ENCODE results near the gene SELPLG.

Gene SELPLG

GRCh38 chr12:108599948-108600701, 33.6 kb downstream of the SELPLG start:
- no peak for TF ChIP-seq GATA2 (IDR thresholded peaks at IDR 0.05; ENCODE audit: low read depth, low read length)
- no peak for TF ChIP-seq GATA3 (IDR thresholded peaks at IDR 0.05; ENCODE audit: low read depth, low read length)

GRCh38 chr12:108599541-108599940, 34.2 kb downstream of the SELPLG start:
- TF ChIP-seq GATA3 (IDR thresholded peaks at IDR 0.05; ENCODE audit: low read depth, low read length) = no peak
- no peak for TF ChIP-seq GATA2 (IDR thresholded peaks at IDR 0.05; ENCODE audit: low read depth, low read length)

GRCh38 chr12:108598553-108599250, 35.0 kb downstream of the SELPLG start:
- no peak for TF ChIP-seq GATA2 (IDR thresholded peaks at IDR 0.05; ENCODE audit: low read depth, low read length)
- no peak for TF ChIP-seq GATA3 (IDR thresholded peaks at IDR 0.05; ENCODE audit: low read depth, low read length)

DNA sequence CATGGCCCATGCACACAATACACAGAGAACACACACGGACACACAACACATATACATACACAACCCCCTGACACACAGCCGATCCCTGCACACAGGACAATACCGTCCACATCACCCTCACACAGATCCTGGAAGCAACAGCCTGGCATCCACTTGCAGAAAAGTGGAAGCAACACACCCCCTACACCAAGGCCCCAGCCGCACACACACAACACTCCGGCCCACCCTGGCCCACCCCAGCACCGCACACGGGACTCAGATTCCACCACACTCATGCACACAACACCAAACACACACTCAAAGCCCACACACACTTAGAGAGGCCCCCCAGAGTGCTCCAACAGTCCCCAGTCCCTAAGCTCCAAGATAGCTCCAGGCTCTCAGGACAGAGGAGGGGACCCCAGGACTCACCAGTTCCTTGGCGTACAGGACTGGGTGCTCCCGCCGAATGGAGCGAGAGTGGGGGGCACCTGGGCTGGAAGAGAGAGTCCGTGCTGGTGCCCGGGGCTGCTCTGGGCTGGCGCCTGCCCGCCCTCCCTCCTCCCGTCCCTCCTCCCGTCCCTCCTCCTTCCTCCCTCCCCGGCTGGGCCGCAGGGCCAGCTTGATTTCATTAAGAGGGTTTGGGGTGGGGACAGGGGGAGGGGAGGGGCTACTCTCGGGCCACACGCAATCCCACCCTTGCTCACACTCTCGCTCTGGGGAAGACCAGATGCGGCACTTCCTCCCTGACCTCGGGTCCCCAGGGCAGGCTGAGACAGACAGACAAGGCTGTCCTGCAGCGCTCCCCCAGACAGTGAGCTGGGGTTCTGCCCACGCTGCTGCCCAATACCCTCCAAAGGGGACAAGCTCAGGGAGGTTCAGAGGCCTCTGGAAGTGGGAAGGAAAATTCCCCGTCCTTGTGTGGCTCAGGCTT, 35.9 kb downstream of the SELPLG start, which contains the start of gene TMEM119:
TSS of gene TMEM119 (minus strand) at position 526 of the 913 bp plus-strand sequence. CDS start 5,701 bp downstream, outside the sequence.
- TF ChIP-seq GATA3 (IDR thresholded peaks at IDR 0.05; ENCODE audit: low read depth, low read length) (no peak), GATA2 (IDR thresholded peaks at IDR 0.05; ENCODE audit: low read depth, low read length) (no peak)

DNA sequence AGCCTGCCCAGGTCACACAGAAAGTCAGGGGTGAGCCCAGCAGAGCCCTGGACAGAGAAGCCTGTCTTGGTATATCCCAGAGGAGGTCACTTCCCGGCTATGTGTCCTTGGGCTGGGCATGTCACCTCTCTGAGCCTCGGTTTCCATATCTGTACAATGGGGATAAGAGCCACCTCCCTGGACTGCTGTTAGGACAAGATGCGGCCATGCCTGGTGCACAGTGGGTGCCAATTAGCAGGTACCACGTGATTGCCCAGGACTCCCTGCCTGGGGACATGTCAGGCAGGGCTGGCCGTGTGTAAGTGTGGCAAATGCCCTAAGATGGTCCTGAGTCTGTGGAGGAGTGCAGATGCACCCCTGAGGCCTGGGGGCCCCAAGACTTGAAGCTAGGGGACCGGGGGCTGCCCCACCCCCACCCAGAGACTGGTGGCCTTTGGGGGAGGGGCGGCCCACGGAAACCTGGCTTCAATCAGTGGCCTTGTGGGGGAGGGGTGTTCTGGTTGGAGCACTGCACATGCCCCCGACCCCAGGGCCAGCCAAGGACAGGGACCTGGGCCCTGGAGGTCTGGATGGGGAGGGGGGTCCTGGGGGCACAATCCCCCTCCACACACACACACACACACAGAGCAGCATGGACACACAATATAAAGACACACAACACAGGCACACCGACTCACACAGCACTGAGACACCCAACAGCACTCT, 36.7 kb downstream of the SELPLG start:
- TF ChIP-seq GATA2 (IDR thresholded peaks at IDR 0.05; ENCODE audit: low read depth, low read length) (no peak), GATA3 (IDR thresholded peaks at IDR 0.05; ENCODE audit: low read depth, low read length) (no peak)

DNA sequence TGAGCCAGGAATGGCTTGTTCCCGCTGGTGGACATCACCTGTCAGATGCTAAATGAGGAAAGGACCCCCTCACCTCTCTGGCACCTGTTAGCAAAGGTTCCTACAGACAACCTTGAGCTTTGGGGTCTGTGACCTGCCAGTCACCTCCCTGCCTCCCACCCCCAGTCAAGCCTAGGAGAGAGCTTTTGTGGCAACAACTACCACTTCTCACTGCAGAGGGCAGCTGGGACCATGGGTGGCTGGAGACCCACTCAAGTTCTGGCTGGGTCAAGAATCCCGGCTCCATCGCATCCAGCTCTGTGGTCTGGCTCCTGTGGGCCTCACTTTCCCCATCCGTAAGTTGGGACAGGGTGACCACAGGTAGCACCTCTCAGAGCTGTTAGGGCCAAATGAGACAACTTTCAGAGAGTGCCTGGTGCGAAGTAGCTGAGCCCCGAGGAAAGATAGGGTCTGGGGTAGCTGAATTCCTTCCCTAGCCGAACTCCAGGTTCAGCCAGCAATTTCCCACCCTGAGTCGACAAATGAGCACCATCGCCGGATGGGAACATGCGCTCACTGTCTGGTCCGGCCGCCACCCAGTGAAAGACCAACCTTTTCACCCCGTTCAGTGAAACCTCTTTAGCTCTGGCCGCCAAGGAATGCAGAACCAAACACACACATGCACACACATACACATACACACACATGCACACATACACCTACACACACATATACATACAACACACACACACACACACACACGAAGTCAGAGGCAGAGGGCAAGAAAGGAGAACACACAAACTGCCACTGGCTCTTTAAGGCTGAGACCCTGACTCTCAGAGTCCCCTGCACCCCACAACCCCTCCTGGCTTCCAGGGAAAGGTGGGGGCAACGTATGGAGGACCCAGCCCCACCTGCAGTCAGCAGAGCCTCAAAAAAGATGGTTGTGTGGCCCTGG, 37.7 kb downstream of the SELPLG start:
- no peak for TF ChIP-seq GATA3 (IDR thresholded peaks at IDR 0.05; ENCODE audit: low read depth, low read length)
- no peak for TF ChIP-seq GATA2 (IDR thresholded peaks at IDR 0.05; ENCODE audit: low read depth, low read length)

- TF ChIP-seq GATA3 (IDR thresholded peaks at IDR 0.05; ENCODE audit: low read depth, low read length) = no peak
- no peak for TF ChIP-seq GATA2 (IDR thresholded peaks at IDR 0.05; ENCODE audit: low read depth, low read length)
These were observed 38.6 kb downstream of the SELPLG start for GRCh38 chr12:108594960-108595710.

DNA sequence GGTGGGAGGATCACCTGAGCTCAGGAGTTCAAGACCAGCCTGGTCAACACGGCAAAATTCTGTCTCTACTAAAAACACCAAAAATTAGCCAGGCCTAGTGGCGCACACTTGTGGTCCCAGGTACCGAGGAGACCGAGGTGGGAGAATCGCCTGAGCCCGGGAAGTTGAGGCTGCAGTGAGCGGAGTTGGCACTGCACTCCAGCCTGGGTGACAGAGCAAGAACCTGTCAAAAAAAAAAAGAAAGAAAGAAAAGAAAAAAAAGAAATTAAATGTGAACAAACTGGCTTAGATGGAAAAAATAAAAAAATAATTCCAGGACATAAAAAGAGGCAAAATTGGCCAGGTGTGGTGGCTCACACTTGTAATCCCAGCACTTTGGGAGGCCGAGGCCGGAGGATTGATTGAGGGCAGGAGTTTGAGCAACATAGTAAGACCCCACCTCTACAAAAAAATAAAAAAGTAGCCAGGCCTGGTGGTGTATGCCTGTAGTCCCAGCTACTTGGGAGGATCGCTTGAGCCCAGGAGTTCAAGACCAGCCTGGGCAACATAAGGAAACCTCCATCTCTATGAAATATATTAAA, 39.3 kb downstream of the SELPLG start:
- TF ChIP-seq GATA3 (IDR thresholded peaks at IDR 0.05; ENCODE audit: low read depth, low read length) (no peak), GATA2 (IDR thresholded peaks at IDR 0.05; ENCODE audit: low read depth, low read length) (no peak)

GRCh38 chr12:108592033-108592909, 41.4 kb downstream of the SELPLG start:
- TF ChIP-seq GATA3 (IDR thresholded peaks at IDR 0.05; ENCODE audit: low read depth, low read length) = no peak
- TF ChIP-seq GATA2 (IDR thresholded peaks at IDR 0.05; ENCODE audit: low read depth, low read length) = no peak

DNA sequence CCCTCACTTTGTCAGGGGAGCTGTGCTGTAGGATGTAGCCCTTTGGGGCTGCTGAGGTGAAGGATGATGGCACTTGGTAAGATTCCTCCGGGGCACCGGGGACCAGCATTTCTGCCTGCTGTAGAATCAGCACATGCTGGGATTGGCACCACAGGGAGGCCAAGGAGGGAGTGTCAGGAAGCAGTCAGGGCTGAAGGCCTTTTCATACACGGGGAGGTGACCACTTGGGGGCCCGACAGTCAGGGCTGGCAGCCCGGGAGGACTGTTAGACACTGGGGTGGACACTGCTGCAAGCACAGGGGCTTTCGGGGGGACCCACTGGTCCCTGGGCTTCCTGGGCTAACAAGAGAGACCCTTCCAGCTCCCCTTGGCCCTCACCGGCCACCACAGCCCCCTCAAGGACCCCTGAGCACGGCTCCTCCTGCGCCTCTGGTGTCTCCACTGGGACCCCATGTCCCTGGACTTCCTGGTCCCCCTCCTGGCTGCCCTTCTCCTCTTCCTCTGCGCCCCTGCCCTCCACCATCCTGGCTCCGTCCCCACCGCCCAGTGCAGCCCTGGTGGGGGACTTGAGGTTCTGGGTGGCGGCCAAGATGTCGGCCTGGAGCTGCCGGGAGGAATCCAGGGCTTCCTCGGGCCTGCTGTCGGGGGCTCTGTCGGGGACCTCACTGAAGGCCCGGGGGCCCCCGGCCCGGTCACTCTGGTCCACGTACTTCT, 42.3 kb downstream of the SELPLG start:
- TF ChIP-seq GATA2 (IDR thresholded peaks at IDR 0.05; ENCODE audit: low read depth, low read length) (no peak), GATA3 (IDR thresholded peaks at IDR 0.05; ENCODE audit: low read depth, low read length) (no peak)

All from SH-SY5Y (cell line).